Ishikawa (cell line): ENCODE measurements around the gene SMYD4.

ENCODE experiments used
- CEBPB ChIP-seq: IDR thresholded peaks from 2 replicates; pipeline ENCODE4 v1.6.1; 2012
- CREB1 ChIP-seq: IDR thresholded peaks from 2 replicates; pipeline ENCODE4 v1.6.1; 2012; ENCODE audit warnings: low read depth
- EGR1 ChIP-seq: IDR thresholded peaks from 2 replicates; pipeline ENCODE4 v1.6.1; 2012
- EP300 ChIP-seq: IDR thresholded peaks from 2 replicates; pipeline ENCODE4 v1.6.1; 2012; ENCODE audit warnings: borderline replicate concordance
- FOXM1 ChIP-seq: IDR thresholded peaks from 2 replicates; pipeline ENCODE4 v1.6.1; 2012; ENCODE audit warnings: low read depth, borderline replicate concordance
- MAX ChIP-seq: IDR thresholded peaks from 2 replicates; pipeline ENCODE4 v1.6.1; 2012
- NFIC ChIP-seq: IDR thresholded peaks from 2 replicates; pipeline ENCODE4 v1.6.1; 2012
- RAD21 ChIP-seq: IDR thresholded peaks from 2 replicates; pipeline ENCODE4 v1.6.1; 2012; ENCODE audit warnings: low read depth
- REST ChIP-seq: IDR thresholded peaks from 2 replicates; pipeline ENCODE4 v1.6.1; 2012; ENCODE audit warnings: low read depth, mild to moderate bottlenecking
- TAF1 ChIP-seq: IDR thresholded peaks from 2 replicates; pipeline ENCODE4 v1.6.1; 2012; ENCODE audit warnings: low read depth, mild to moderate bottlenecking
- TCF12 ChIP-seq: IDR thresholded peaks from 2 replicates; pipeline ENCODE4 v1.6.1; 2012; ENCODE audit warnings: low read depth
- TEAD4 ChIP-seq: IDR thresholded peaks from 2 replicates; pipeline ENCODE4 v1.6.1; 2012
- USF1 ChIP-seq: IDR thresholded peaks from 2 replicates; pipeline ENCODE4 v1.6.1; 2012
- YY1 ChIP-seq: IDR thresholded peaks from 2 replicates; pipeline ENCODE4 v1.6.1; 2012; ENCODE audit warnings: low read depth
- ZBTB7A ChIP-seq: IDR thresholded peaks from 2 replicates; pipeline ENCODE4 v1.6.1; 2012; ENCODE audit warnings: low read depth

The SMYD4 gene

GRCh38 chr17:1774390-1775176 lies 55.1 kb downstream of the SMYD4 start:
- TF ChIP-seq CEBPB (no peak), MAX (no peak), REST (no peak), USF1 (no peak), NFIC (no peak), ZBTB7A (no peak), TEAD4 (no peak), EGR1 (no peak), TAF1 (no peak), EP300 (no peak), TCF12 (no peak), RAD21 (no peak), FOXM1 (no peak), YY1 (no peak), CREB1 (no peak)

GRCh38 chr17:1773696-1774181 lies 56.0 kb downstream of the SMYD4 start:
- TF ChIP-seq ZBTB7A = no peak
- TF ChIP-seq TEAD4 = no peak
- no peak for TF ChIP-seq EP300
- TF ChIP-seq CEBPB = no peak
- TF ChIP-seq USF1 = no peak
- no peak for TF ChIP-seq TAF1
- TF ChIP-seq EGR1 = no peak
- TF ChIP-seq MAX = no peak
- TF ChIP-seq YY1 = no peak
- no peak for TF ChIP-seq RAD21
- no peak for TF ChIP-seq REST
- no peak for TF ChIP-seq NFIC
- TF ChIP-seq TCF12 = no peak
- no peak for TF ChIP-seq FOXM1
- no peak for TF ChIP-seq CREB1

- TF ChIP-seq RAD21 = no peak
- TF ChIP-seq TCF12 = no peak
Observed at GRCh38 chr17:1769822-1770477, 59.8 kb downstream of the SMYD4 start.

- TF ChIP-seq NFIC (no peak), TAF1 (no peak), EGR1 (no peak), TCF12 (no peak), YY1 (no peak), RAD21 (no peak), TEAD4 (no peak), EP300 (no peak), USF1 (no peak), CEBPB (no peak), ZBTB7A (no peak)
Observed at GRCh38 chr17:1767358-1767757, 62.3 kb downstream of the SMYD4 start.
